ENCODE results near the gene SNRNP35. TPM values are rescaled to one million over a fixed set of nuclear protein-coding genes. Genes with fewer than 3 reads are reported as not detected.
A peak's percentile ranks its signal among the peaks of the same experiment; 100 is the strongest.
"Not testable (repeated sequence)": the region's sequence is repeated elsewhere in the genome, so short reads cannot be mapped to it uniquely, and the experiment has no call there.

The SNRNP35 gene
- total and polyA plus RNA-seq, 3 donors from 2014 or later, result 16.5 to 32.0 (median 31.7) TPM

DNA sequence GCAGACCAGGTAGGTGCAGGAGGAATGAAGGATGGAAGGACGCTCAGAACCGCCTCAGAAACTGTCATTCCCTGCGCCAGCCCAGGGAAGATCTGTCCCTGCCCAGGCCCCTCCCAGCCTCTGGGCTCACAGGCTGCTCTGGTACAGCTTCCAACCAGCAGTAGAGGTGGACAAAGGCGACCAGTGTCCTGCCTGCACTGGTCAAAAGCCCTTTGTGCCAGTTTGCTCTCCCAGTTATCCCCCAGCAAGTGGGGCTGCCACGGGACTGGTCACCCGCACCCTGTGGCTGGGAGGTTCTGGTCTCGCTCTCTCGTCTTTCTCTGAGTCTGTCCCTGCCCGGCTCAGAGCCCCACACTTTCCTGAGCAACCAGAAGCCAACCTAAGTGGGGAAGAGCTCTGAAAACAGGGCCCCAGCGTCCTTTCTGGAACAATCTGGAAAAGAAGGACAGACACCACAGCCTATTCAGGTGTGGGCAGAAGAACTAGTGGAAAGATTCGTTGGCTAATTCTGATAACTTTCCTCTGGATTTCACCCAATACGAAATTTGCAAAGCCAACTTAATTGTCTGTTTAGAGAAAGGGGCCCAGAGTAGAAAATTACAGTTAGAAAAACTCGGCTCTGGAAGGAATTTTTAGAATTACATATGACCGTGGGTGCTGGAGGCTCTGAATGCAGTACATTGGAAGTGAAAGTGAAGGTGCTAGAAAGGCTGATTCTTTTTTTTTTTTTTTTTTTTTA is 21.7 kb downstream of the SNRNP35 start:
- no peaks in the 10 kb centered on the region for H3K27me3 ChIP-seq
- H3K4me3 ChIP-seq, result no peak overlapping the region
- intact Hi-C loops (cut with DNase I; ENCODE audit: low total_unique reads), result no loop called here
- H3K36me3 ChIP-seq (ENCODE audit: low read depth, missing control alignments), result no peaks in the 10 kb centered on the region
- DNase-seq, result peak; percentile 38
- 61 to 74% methylated on average over 14 of the region's 14 CpGs for WGBS, 2 donors
- H3K27ac ChIP-seq, result peak overlapping the region; percentile 65 to 79
- TF ChIP-seq POLR2A (IDR thresholded peaks at IDR 0.05) (no peak), CTCF (IDR thresholded peaks at IDR 0.05) (no peak)
- H3K9me3 ChIP-seq, result no peaks in the 10 kb centered on the region
- H3K4me1 ChIP-seq, result peaks cover 7% of the 10 kb centered on the region

DNA sequence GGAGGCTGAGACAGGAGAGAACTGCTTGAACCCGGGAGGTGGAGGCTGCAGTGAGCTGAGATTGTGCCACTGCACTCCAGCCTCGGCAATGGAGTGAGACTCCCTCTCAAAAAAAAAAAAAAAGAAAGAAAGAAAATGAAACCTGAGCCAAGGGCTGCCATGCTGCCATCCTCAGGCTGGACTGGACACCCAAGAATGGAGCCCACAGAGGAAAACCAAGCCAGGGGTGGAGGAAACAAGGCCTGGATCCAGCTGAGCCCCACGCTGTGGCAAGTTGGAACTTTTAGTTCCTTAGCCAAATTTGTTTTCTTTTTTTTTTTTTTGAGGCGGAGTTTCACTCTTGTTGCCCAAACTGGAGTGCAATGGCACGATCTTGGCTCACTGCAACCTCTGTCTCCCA is 23.3 kb downstream of the SNRNP35 start:
- DNase-seq; intact Hi-C loops (cut with DNase I; ENCODE audit: low total_unique reads); H3K27me3 ChIP-seq; H3K36me3 ChIP-seq (ENCODE audit: low read depth, missing control alignments); H3K27ac ChIP-seq; H3K9me3 ChIP-seq; H3K4me1 ChIP-seq: not testable (repeated sequence)
- WGBS, 2 donors, result 46 to 78% methylated on average over 4 to 5 of the region's 5 CpGs
- H3K4me3 ChIP-seq, result peak overlapping the region in 1 of 2 donors; percentile 11

GRCh38 chr12:123482876-123483275 is 24.9 kb downstream of the SNRNP35 start:
- WGBS, 2 donors, result 79 to 82% methylated on average over 6 of the region's 6 CpGs
- Histone ChIP-seq H3K36me3 (ENCODE audit: low read depth, missing control alignments) (no peaks in the 10 kb centered on the region), H3K27ac (no peak overlapping the region), H3K4me3 (no peak overlapping the region), H3K4me1 (peaks cover 7% of the 10 kb centered on the region), H3K9me3 (no peaks in the 10 kb centered on the region), H3K27me3 (no peaks in the 10 kb centered on the region)
- no peak for DNase-seq
- intact Hi-C loops (cut with DNase I; ENCODE audit: low total_unique reads), result no loop called here
- TF ChIP-seq CTCF (IDR thresholded peaks at IDR 0.05) (no peak), POLR2A (IDR thresholded peaks at IDR 0.05) (no peak)

DNA sequence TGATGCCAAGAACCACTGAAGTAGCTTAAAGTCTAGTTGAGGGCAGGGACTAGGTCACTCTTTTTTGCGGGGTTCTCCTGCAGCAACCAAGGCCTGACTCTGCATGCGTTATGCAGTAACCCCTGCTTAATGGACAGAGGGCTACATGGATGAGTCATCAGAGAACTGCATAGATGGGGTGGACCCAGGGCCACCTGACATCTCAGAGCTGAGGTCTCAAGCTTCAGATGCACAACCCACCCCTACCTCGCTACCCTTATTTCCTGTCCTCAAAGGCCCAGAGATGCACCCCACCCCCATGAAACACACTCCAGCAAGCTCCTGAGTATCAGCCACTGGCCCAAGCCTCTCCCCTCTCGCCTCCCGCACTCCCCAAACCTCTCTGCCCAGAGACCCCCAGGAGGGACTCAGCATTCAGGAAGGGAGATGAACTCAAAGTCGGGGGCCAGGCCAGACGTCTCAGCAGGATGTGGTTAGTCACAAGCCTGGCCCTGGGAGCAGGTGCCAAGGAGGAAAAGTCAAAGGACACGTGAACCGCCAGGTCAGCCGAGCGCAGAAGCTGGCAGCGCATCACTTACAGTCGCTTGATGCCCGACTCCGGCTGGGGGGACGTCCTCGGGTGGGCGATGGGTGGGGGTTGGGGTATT is 25.8 kb downstream of the SNRNP35 start:
- WGBS, 2 donors, result 81 to 88% methylated on average over 15 to 18 of the region's 18 CpGs
- intact Hi-C loops (cut with DNase I; ENCODE audit: low total_unique reads), result no loop called here
- Histone ChIP-seq H3K9me3 (no peaks in the 10 kb centered on the region), H3K27ac (no peak overlapping the region), H3K36me3 (ENCODE audit: low read depth, missing control alignments) (no peaks in the 10 kb centered on the region), H3K27me3 (no peaks in the 10 kb centered on the region), H3K4me1 (peaks cover 7% of the 10 kb centered on the region), H3K4me3 (no peak overlapping the region)
- TF ChIP-seq POLR2A (IDR thresholded peaks at IDR 0.05), result no peak
- TF ChIP-seq CTCF (IDR thresholded peaks at IDR 0.05), result no peak
- no peak for DNase-seq

DNA sequence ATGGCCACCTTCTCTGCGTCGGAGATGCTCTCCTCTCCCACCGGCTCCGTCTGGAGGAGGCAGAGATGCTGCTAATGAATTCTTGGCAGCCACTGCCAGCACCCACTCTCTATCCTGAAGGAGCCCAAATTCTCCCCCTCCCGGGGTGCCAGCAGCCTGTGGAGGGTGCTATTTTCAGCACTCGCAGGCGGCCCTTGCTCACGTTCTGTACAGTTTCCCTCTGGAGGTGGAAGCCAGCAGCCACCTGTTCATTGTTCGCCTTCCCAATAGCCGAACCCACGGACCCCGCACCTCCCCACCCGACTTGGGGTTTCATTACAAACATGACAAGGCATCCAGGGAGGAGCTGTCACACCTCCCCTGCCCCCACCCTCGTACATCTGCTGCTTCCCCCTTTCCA is 27.8 kb downstream of the SNRNP35 start:
- no peak overlapping the region for H3K4me3 ChIP-seq
- intact Hi-C loops (cut with DNase I; ENCODE audit: low total_unique reads), result no loop called here
- DNase-seq, result no peak
- TF ChIP-seq POLR2A (IDR thresholded peaks at IDR 0.05) (no peak), CTCF (IDR thresholded peaks at IDR 0.05) (no peak)
- WGBS, 2 donors, result 65 to 72% methylated on average over 13 to 14 of the region's 14 CpGs
- no peaks in the 10 kb centered on the region for H3K4me1 ChIP-seq
- H3K27me3 ChIP-seq, result no peaks in the 10 kb centered on the region
- no peaks in the 10 kb centered on the region for H3K36me3 ChIP-seq (ENCODE audit: low read depth, missing control alignments)
- no peak overlapping the region for H3K27ac ChIP-seq
- no peaks in the 10 kb centered on the region for H3K9me3 ChIP-seq

Data from testis (tissue), 3 donors.